K562 (cell line): ENCODE data around the gene OR5AC2. TPM values are rescaled to one million over a fixed set of nuclear protein-coding genes. Genes with fewer than 3 reads are reported as not detected.

Experiments used
- ATAC-seq: fragments of 200-7000 bp; cut with Tn5 transposase; 3 replicates; pipeline ENCODE4 v1.9.1; 2020; ENCODE audit warnings: moderate library complexity
- BruUV-seq: library from RNA; stranded (reverse); fragments of 400-500 nt; replicated peaks from 2 replicates; lab custom pipeline; 2021; lab: Mats Ljungman, UMichigan
- CTCF ChIA-PET: fragments of 300-600 bp; formaldehyde crosslinking; extraction: SDS; loops from one replicate; lab custom pipeline; 2021; ENCODE audit warnings: low intra/inter-chr PET ratio; lab: Yijun Ruan, JAX
- POLR2A ChIA-PET: fragments of 300-600, 350-650 bp; sonication (Branson Sonifier 250); formaldehyde crosslinking; extraction: SDS; loops from one replicate; lab custom pipeline; 2021; ENCODE audit warnings: antibody characterized with exemption, inconsistent platforms; lab: Yijun Ruan, JAX
- DNase-seq, 4 experiments: peaks; one replicate each; pipeline versions ENCODE4 v3.0.0 to v3.0.0-alpha.2; 2011 to 2018; ENCODE audit warnings: low spot score in 3 of 4, mixed read lengths in 3 of 4; ENCODE audit errors: extremely low read depth in 1 of 4
- FAIRE-seq: peaks from 2 replicates; lab custom pipeline; 2011; peaks lifted over from hg19 to GRCh38; lab: Jason Lieb, UNC
- H2AFZ ChIP-seq: 2 replicates; pipeline ENCODE4 v1.6.0; 2011; ENCODE audit warnings: low read depth, low read length, control low read depth, inconsistent platforms
- H3K27ac ChIP-seq: fragments of 200-600 bp; 3 replicates; pipeline ENCODE4 v1.8.0; 2011; ENCODE audit warnings: low read depth, mild to moderate bottlenecking, control low read depth, inconsistent platforms, low read length, moderate library complexity, mixed read lengths; ENCODE audit errors: extremely low read depth
- H3K27me3 ChIP-seq, 2 experiments: fragments of 300-600 bp in 1 of 2; 2 replicates in 1 of 2; 3 replicates in 1 of 2; pipeline versions ENCODE4 v1.6.0 to v1.8.0; 2011; ENCODE audit warnings: inconsistent platforms in 2 of 2, low read length in 2 of 2, mild to moderate bottlenecking in 1 of 2, mixed read lengths in 1 of 2, moderate library complexity in 1 of 2; ENCODE audit not compliant: control insufficient read depth in 2 of 2, insufficient read depth in 2 of 2
- H3K36me3 ChIP-seq: fragments of 300-600 bp; 3 replicates; pipeline ENCODE4 v1.8.0; 2011; ENCODE audit warnings: mild to moderate bottlenecking, low read length, inconsistent platforms; ENCODE audit not compliant: control insufficient read depth, insufficient read depth
- H3K4me1 ChIP-seq, 2 experiments: fragments of 200-600 bp in 1 of 2; replicated peaks in 1 of 2; 2 replicates in 1 of 2; 3 replicates in 1 of 2; pipeline versions ENCODE4 v1.5.1 to v1.8.0; 2011; ENCODE audit warnings: inconsistent platforms in 2 of 2, low read length in 2 of 2, mild to moderate bottlenecking in 1 of 2, mixed read lengths in 1 of 2, moderate library complexity in 1 of 2; ENCODE audit not compliant: control insufficient read depth in 2 of 2, insufficient read depth in 2 of 2
- H3K4me2 ChIP-seq: 2 replicates; pipeline ENCODE4 v1.6.1; 2011; ENCODE audit warnings: low read length, control low read depth, inconsistent platforms, mixed read lengths; ENCODE audit not compliant: insufficient read depth
- H3K4me3 ChIP-seq: fragments of 200-600 bp; sonication (generic), shearing (Covaris generic); 2 replicates; pipeline ENCODE4 v1.5.1; 2016; ENCODE audit warnings: control low read depth, inconsistent platforms
- H3K79me2 ChIP-seq: fragments of 200-600 bp; 3 replicates; pipeline ENCODE4 v1.8.0; 2011; ENCODE audit warnings: low read length, inconsistent platforms; ENCODE audit not compliant: control insufficient read depth, insufficient read depth
- H3K9ac ChIP-seq, 2 experiments: 2 replicates each; pipeline versions ENCODE4 v1.6.0 to v1.6.1; 2011; ENCODE audit warnings: low read depth in 2 of 2, low read length in 2 of 2, control low read depth in 1 of 2, inconsistent platforms in 1 of 2, mild to moderate bottlenecking in 1 of 2, mixed read lengths in 1 of 2; ENCODE audit not compliant: insufficient read depth in 1 of 2
- H3K9me1 ChIP-seq: one replicate; pipeline ENCODE4 v1.6.0; 2011; ENCODE audit warnings: inconsistent platforms, mild to moderate bottlenecking, low read length, moderate library complexity; ENCODE audit not compliant: control insufficient read depth, insufficient read depth
- H3K9me3 ChIP-seq: replicated peaks from 2 replicates; pipeline ENCODE4 v1.5.1; 2011; ENCODE audit warnings: low read depth, low read length, inconsistent platforms; ENCODE audit not compliant: control insufficient read depth, insufficient read depth
- H4K20me1 ChIP-seq: replicated peaks from 2 replicates; pipeline ENCODE4 v1.6.1; 2011; ENCODE audit warnings: low read length, inconsistent platforms, mixed read lengths; ENCODE audit not compliant: control insufficient read depth, insufficient read depth
- ATF4 ChIP-seq: fragments of 450-650 bp; formaldehyde crosslinking; IDR thresholded peaks from 2 replicates; pipeline ENCODE4 v1.4.0; 2022; ENCODE audit warnings: mild to moderate bottlenecking, moderate library complexity
- E2F5 ChIP-seq: sonication (generic); formaldehyde crosslinking; IDR thresholded peaks from 2 replicates; pipeline ENCODE4 v1.8.0; 2022; ENCODE audit warnings: mild to moderate bottlenecking, missing genetic modification reagents
- HDAC2 ChIP-seq: fragments of 450-650 bp; IDR thresholded peaks from 2 replicates; pipeline ENCODE4 v1.6.1; 2016; ENCODE audit warnings: mild to moderate bottlenecking
- HLTF ChIP-seq: fragments of 450-650 bp; IDR thresholded peaks from 2 replicates; pipeline ENCODE4 v1.6.1; 2016
- IRF2 ChIP-seq: sonication (generic); formaldehyde crosslinking; IDR thresholded peaks from 2 replicates; pipeline ENCODE4 v1.8.1; 2022; ENCODE audit warnings: mild to moderate bottlenecking, missing genetic modification reagents
- MCM3 ChIP-seq: fragments of 450-650 bp; IDR thresholded peaks from 2 replicates; pipeline ENCODE4 v1.6.1; 2016
- PKNOX1 ChIP-seq: fragments of 450-650 bp; IDR thresholded peaks from 2 replicates; pipeline ENCODE4 v1.6.1; 2016
- PRPF4 ChIP-seq: fragments of 200-400 bp; formaldehyde crosslinking; IDR thresholded peaks from one replicate; pipeline ENCODE4 v1.6.1; 2017; ENCODE audit warnings: low read length, low read depth, mild to moderate bottlenecking; ENCODE audit not compliant: insufficient read depth, poor library complexity, severe bottlenecking
- RNF2 ChIP-seq: sonication (generic); IDR thresholded peaks from 2 replicates; pipeline ENCODE4 v1.6.1; 2016
- SOX6 ChIP-seq: fragments of 450-650 bp; IDR thresholded peaks from 2 replicates; pipeline ENCODE4 v1.6.1; 2014; ENCODE audit warnings: mild to moderate bottlenecking
- TCF3 ChIP-seq: sonication (generic); formaldehyde crosslinking; IDR thresholded peaks from 2 replicates; pipeline ENCODE4 v1.4.0; 2020; ENCODE audit warnings: mild to moderate bottlenecking, missing genetic modification reagents
- THRAP3 ChIP-seq: fragments of 450-650 bp; IDR thresholded peaks from 2 replicates; pipeline ENCODE4 v1.6.1; 2016; ENCODE audit warnings: mild to moderate bottlenecking, inconsistent platforms, borderline replicate concordance
- TRIM28 ChIP-seq: fragments of 450-650 bp; IDR thresholded peaks from 2 replicates; pipeline ENCODE4 v1.6.1; 2017
- ZBTB33 ChIP-seq: sonication (generic); formaldehyde crosslinking; IDR thresholded peaks from 2 replicates; pipeline ENCODE4 v1.8.1; 2023; ENCODE audit warnings: mild to moderate bottlenecking, missing genetic modification reagents
- ZNF239 ChIP-seq: fragments of 250-450 bp; sonication (Bioruptor Pico); IDR thresholded peaks from 2 replicates; pipeline ENCODE4 v1.4.0; 2020; ENCODE audit warnings: mild to moderate bottlenecking
- ZNF324 ChIP-seq: fragments of 250-450 bp; sonication (Bioruptor Pico); IDR thresholded peaks from 2 replicates; pipeline ENCODE4 v1.4.0; 2020; ENCODE audit warnings: mild to moderate bottlenecking
- ZNF395 ChIP-seq: fragments of 200-800 bp; sonication (Bioruptor generic); IDR thresholded peaks from 2 replicates; pipeline ENCODE4 v1.6.1; 2017; ENCODE audit warnings: missing genetic modification characterization, missing compliant biosample characterization
- ZNF436 ChIP-seq: fragments of 250-450, 450-650 bp; sonication (Bioruptor Pico); formaldehyde crosslinking; IDR thresholded peaks from 2 replicates; pipeline ENCODE4 v1.7.0; 2020; ENCODE audit warnings: mild to moderate bottlenecking
- ZNF444 ChIP-seq: fragments of 250-450 bp; sonication (Bioruptor Pico); IDR thresholded peaks from 2 replicates; pipeline ENCODE4 v1.4.0; 2020; ENCODE audit warnings: mild to moderate bottlenecking, moderate library complexity
- WGBS: fragments of 100-300 bp; shearing (Covaris generic); methylation state at CpG from one replicate; pipeline ENCODE4 v1.1.6; 2016; ENCODE audit warnings: low coverage, mixed read lengths; ENCODE audit not compliant: insufficient coverage; ENCODE audit errors: missing lambda C conversion rate; 5-methylcytosine and 5-hydroxymethylcytosine counted together
- in situ Hi-C: fragments of 300-500 bp; cut with MboI; formaldehyde crosslinking; loops from 4 replicates; pipeline ENCODE4 v1.15.0; 2018; ENCODE audit warnings: inconsistent platforms, mixed read lengths
- intact Hi-C: fragments of 100-400 bp; cut with micrococcal nuclease; formaldehyde crosslinking; loops from 2 replicates; pipeline ENCODE4 v1.14.2; 2022
- polyA plus RNA-seq, 8 experiments: library from polyadenylated mRNA; depleted of rRNA in 4 of 8; stranded (reverse) in 5 of 8; unstranded in 3 of 8; fragments of >200 nt; fragmentation: Nextera tagmentation in 2 of 8; fragmentation: Illumina TruSeq in 1 of 8; extraction: Ambion mirVana in 2 of 8; extraction: Trizol in 1 of 8; gene quantifications; 2 replicates each; pipeline versions ENCODE4 v1.2.1 to v1.2.3, GENCODE V29; 2011 to 2014; ENCODE audit warnings: inconsistent platforms in 1 of 8, missing spikeins in 1 of 8
- total RNA-seq, 7 experiments: library from RNA; depleted of rRNA in 6 of 7; stranded (reverse); fragments of >200 nt in 6 of 7; fragmentation: Illumina TruSeq in 2 of 7; extraction: Trizol in 2 of 7; gene quantifications; 2 replicates each; pipeline versions ENCODE4 v1.2.1 to v1.2.3, GENCODE V29; 2011 to 2021; ENCODE audit warnings: low replicate concordance in 1 of 7

OR5AC2 gene
- total and polyA plus RNA-seq, 9 of the 15 experiments (the other 6 are each of a cell fraction or from before 2014, with no cell fraction given): not detected

- TF ChIP-seq E2F5: no peak
- TF ChIP-seq HDAC2: no peak
- TF ChIP-seq MCM3: no peak
- no peak for TF ChIP-seq TCF3 (CRISPR knock-in tag)
- no peak for TF ChIP-seq ATF4 (CRISPR knock-in tag)
- TF ChIP-seq ZNF324: no peak
- no peak for TF ChIP-seq ZNF436 (CRISPR knock-in tag)
Measured at GRCh38 chr3:98048586-98048985, 38.4 kb upstream of the OR5AC2 start (continued).

- H2AFZ ChIP-seq: no peak overlapping the region
- H3K4me1 ChIP-seq: no peaks in the 10 kb centered on the region
- no peaks in the 10 kb centered on the region for H3K79me2 ChIP-seq
- H3K27me3 ChIP-seq: no peaks in the 10 kb centered on the region
- DNase-seq: no peak
- H3K4me3 ChIP-seq: no peak overlapping the region
- no peak overlapping the region for H3K4me2 ChIP-seq
- ChIA-PET POLR2A (no interaction called here), CTCF (no interaction called here)
- H3K27ac ChIP-seq: no peak overlapping the region
- BruUV-seq: no TSS peak
- in situ Hi-C loops: loop anchor here (25.0 kb wide), 1 partner anchor 763 kb away; no protein-coding TSS in a partner anchor
- no peaks in the 10 kb centered on the region for H4K20me1 ChIP-seq
- ATAC-seq: no peak
- no peaks in the 10 kb centered on the region for H3K9me1 ChIP-seq
- intact Hi-C loops: no loop called here
- H3K36me3 ChIP-seq: no peaks in the 10 kb centered on the region
- FAIRE-seq: no peak
- no peaks in the 10 kb centered on the region for H3K9me3 ChIP-seq
- 0% methylated on average over 1 of the region's 1 CpG for WGBS
- no peak overlapping the region for H3K9ac ChIP-seq
- TF ChIP-seq PRPF4 (no peak), ZBTB33 (CRISPR knock-in tag) (no peak), HLTF (no peak), TRIM28 (no peak), THRAP3 (no peak), ZNF239 (no peak), ZNF395 (CRISPR knock-in tag) (no peak), IRF2 (CRISPR knock-in tag) (no peak), RNF2 (no peak), PKNOX1 (no peak), SOX6 (no peak), ZNF444 (CRISPR knock-in tag) (no peak)
Measured at GRCh38 chr3:98049271-98049670, 37.7 kb upstream of the OR5AC2 start.
